ENCODE data around the gene SLFN12L.
A peak's percentile ranks its signal among the peaks of the same experiment; 100 is the strongest.
"Not testable (repeated sequence)": the region's sequence is repeated elsewhere in the genome, so short reads cannot be mapped to it uniquely, and the experiment has no call there.

The SLFN12L gene

GRCh38 chr17:35493040-35493439 is 44.4 kb downstream of the SLFN12L start:
- no peak for DNase-seq

GRCh38 chr17:35491417-35491816 is 46.1 kb downstream of the SLFN12L start:
- no peak for DNase-seq

GRCh38 chr17:35489944-35490343 is 47.5 kb downstream of the SLFN12L start:
- DNase-seq: no peak

- no peak for DNase-seq
Observed at GRCh38 chr17:35488991-35489390, 48.5 kb downstream of the SLFN12L start.

- DNase-seq: peak; percentile 87
Observed at GRCh38 chr17:35486920-35487732, 50.4 kb downstream of the SLFN12L start.

DNA sequence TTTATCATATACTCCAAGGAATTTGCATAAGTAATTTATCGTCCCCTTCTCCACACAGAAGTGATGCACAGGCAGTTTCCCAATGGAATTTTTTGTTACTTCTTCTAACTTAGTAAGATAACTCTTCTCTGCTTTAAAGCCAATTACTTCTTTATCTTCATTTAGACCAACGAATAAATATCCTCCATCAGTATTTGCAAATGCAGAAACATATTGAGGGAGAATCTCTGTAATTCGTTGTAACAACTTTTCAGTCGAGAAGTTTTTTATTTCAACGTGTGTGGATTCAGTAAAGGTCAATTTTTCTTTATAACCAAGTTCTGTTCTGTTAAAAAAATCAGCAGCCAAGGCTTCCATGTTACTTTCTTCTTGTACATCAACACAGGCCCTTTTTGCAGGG is 58.2 kb downstream of the SLFN12L start:
- no peak for DNase-seq

DNA sequence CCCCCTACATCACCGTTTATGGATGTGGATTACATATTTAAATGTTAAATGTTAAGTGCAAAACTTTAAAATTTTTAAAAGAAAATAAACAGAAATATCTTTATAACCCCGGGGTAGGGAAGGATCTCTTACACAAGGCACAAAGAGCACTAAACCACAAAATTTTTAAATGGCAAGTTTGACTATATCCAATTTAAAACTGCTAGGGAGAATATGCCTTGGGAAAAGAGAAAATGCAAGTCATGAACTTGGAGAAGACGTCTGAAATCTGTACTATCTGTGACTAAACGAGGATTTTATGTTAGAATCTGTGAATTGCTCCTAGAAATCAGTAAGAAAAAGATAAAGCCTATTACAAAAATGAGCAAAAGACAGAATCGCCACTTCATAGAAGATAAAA is 60.2 kb downstream of the SLFN12L start:
- no peak for DNase-seq

DNA sequence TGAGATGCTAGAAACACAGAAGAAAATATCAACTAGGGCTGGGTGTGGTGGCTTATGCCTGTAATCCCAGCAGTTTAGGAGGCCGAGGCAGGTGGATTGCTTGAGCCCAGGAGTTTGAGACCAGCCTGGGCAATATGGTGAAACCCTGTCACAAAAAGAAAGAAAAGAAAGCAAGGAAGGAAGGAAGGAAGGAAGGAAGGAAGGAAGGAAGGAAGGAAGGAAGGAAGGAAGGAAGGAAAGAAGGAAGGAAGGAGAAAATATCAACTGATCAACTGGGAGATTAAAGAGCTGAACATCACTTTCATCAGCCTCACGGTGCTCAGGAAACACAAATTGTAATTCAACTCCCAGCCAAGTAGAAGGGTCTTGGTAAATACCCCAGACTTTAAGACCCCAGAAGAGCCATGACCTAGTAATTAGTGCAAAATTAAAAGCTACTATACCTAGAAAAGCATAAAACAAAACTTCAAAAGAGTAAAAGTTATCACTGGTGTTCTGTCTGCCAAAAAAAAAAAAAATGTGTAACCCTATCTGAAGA is 61.1 kb downstream of the SLFN12L start:
- no peak for DNase-seq

- DNase-seq: no peak
Observed at GRCh38 chr17:35468475-35468874, 69.0 kb downstream of the SLFN12L start.

DNA sequence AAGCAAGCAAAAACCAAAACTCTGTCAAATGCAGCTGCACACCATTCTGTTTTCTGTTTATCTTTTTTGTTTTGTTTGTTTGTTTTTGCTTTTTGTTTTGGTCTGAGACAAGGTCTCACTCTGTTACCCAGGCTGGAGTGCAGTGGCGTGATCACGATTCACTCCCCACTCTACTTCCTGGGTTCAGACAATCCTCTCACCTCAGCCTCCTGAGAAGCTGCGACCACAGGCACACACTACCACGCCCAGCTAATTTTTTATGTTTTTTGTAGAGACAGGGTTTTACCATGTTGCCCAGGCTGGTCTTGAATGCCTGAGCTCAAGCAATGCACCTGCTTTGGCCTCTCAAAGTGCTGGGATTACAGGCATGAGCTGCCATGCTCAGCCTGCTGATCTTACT is 69.7 kb downstream of the SLFN12L start:
- no peak for DNase-seq

- DNase-seq: peak; percentile 46
Observed at GRCh38 chr17:35460354-35460851, 77.1 kb downstream of the SLFN12L start.

GRCh38 chr17:35454035-35454434 is 83.4 kb downstream of the SLFN12L start:
- DNase-seq: not testable (repeated sequence)

- DNase-seq: no peak
Observed at GRCh38 chr17:35453171-35453570, 84.3 kb downstream of the SLFN12L start.

- DNase-seq: no peak
Observed at GRCh38 chr17:35449371-35449931, 88.0 kb downstream of the SLFN12L start.

- no peak for DNase-seq
Observed at GRCh38 chr17:35448899-35449227, 88.6 kb downstream of the SLFN12L start.

DNA sequence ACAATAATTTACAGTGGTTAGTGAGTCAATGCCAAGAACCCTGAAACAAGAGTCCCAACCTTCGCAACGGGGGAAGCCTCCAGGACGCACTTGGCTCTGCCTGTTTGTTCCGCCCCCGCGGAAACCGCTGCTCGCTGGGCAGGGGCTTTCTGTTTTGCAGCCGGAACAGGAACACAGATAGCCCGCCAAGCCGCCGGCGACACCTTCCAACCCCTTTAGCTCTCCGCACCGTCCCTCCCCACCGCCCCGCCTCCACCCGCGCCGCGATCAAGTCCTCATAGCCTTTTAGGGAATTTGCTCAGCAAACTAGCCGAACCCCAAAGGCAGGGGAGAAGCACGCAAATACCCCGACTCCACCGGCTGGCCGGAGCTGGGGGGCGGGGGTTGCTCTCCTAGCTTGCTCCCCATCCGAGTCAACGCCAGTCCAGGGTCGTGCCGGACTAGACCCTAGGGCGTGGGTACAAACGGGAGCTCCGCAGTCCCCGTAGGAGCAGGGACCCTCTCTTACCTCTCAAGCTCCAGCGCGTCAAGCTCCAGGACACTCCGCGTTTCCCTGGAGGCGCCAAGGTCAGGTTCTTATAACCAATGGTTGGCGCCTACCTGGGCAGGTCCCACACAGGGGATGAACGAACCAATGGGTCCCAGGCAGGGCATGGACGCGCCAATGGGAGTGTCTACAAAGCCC is 89.1 kb downstream of the SLFN12L start, which contains the start of gene SLFN13:
Gene SLFN13 (minus strand): TSS at position 553 of the 685 bp plus-strand sequence. CDS start 3,086 bp downstream, outside the sequence.
- DNase-seq: peak; percentile 93

GRCh38 chr17:35447499-35447898 is 90.0 kb downstream of the SLFN12L start:
- no peak for DNase-seq

GRCh38 chr17:35438433-35438832 is 99.0 kb downstream of the SLFN12L start:
- DNase-seq: no peak

GRCh38 chr17:35433075-35433894 is 104.2 kb downstream of the SLFN12L start:
- DNase-seq: peak; percentile 72

DNA sequence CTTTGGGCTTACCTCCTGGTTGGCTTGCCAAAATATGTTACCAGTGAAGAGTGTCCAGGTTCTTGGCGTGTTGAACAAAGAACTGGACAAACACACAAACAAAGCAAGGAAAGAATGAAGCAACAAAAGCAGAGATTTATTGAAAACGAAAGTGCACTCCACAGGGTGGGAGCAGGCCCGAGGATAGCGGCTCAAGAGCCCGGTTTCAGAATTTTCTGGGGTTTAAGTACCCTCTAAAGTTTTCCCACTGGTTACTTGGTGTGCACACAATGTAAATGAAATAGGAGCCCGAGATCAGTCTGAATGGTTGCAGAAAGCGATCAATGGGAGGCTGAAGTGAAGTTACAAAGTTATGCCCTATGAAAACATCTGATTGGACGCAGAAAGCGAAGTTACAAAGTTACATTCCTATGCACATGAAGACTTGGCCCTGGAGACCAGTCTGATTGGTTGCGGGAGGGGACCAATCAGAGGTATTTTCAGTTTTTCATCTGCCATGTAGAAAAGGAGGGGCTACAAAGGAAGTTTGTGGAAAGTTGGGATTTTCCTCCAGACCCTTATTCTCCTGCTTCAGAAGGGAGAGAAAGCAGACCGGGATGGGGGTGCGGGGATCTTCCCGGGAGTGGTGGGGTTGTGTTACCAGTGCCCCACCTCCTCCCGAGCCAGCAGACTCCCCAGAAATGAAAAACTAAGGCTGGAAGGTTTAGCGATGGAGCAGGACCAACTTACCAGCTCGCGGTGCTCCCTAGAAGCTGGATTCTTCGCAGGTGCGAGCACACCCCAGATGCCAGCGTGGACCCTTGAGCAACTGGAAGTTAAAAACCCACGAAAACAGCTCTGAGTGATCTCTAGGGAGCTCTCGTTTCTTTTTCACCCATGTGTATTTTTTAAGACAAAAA is 105.1 kb downstream of the SLFN12L start, which contains the start of gene SLFN12:
Gene SLFN12 (minus strand): TSS at position 325 of the 899 bp plus-strand sequence. CDS start 9,472 bp downstream, outside the sequence.
- peak; percentile 45 for DNase-seq

- DNase-seq: no peak
Observed at GRCh38 chr17:35429702-35430101, 107.8 kb downstream of the SLFN12L start.
